ENCODE results near the gene MAPK7. TPM values are rescaled to one million over a fixed set of nuclear protein-coding genes. Genes with fewer than 3 reads are reported as not detected.

The MAPK7 gene
- total and polyA plus RNA-seq, 2 of the 4 experiments (the other 2 are of a cell fraction): 9.7 to 25.4 TPM

DNA sequence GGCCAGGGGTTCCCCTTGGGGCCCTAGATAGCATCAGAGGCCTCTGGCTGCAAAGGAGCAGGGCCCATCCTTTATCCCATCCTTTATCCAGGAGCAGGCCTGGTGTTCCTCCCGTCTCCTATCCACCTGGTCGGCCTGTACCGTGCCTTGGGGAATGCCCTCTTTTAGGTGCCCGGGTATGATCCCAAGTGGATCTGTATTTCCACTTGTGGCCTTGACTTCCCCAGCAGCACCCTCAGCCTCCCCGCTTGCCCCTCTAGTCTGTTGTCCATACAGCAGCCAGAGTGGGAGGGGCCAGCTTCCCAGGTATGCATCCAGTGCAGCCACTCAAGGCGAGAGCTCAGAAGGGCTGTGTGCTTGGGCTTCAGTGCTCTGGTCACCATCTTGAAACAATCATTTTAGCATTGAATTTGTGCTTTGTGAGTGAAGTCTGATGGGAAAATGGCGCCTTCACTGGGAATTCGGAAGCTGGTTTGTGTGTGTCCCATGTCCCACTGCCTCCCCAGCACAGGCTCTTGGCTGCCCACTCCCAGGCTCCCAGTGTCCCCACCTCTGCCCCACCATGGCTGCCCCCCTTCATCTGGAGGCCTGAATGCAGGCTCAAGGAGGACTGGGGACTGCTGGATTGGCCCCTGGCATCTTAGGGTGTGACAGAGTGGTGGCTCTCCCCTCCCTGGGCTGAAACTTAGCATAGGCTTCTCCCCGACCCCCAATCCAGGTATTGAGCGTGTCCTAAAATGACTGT lies 29.5 kb downstream of the MAPK7 start:
- no peak overlapping the region for H2BK15ac ChIP-seq (ENCODE audit: low read depth, low read length)
- H3K14ac ChIP-seq (replicated peaks; ENCODE audit: low read depth, low read length): no peak overlapping the region
- H3K9me1 ChIP-seq (ENCODE audit: insufficient read depth, low read length): peaks cover 15% of the 10 kb centered on the region
- no peak overlapping the region for H3K4ac ChIP-seq (ENCODE audit: low read depth, low read length)
- no peak overlapping the region for H2AK5ac ChIP-seq (ENCODE audit: low read depth, low read length)
- 100% methylated on average over 2 of the region's 10 CpGs; no CpG with 5 or more reads in 1 of the 2 experiments for WGBS, 2 experiments (ENCODE audit: extremely low coverage in 2 of 2, insufficient read length in 1 of 2)
- no peaks in the 10 kb centered on the region for H3K36me3 ChIP-seq (ENCODE audit: control insufficient read depth, insufficient read depth, low read length)
- POLR2A ChIA-PET (ENCODE audit: unreplicated experiment): no interaction called here
- no TSS peak for BruUV-seq (replicated peaks)
- no peak for DNase-seq
- H3K79me1 ChIP-seq (ENCODE audit: low read depth in 1 of 2, low read length in 2 of 2): no peaks in the 10 kb centered on the region
- no peaks in the 10 kb centered on the region for H3K27me3 ChIP-seq (ENCODE audit: control insufficient read depth, insufficient read depth, low read length)
- no peak overlapping the region for H2BK20ac ChIP-seq (ENCODE audit: low read depth, low read length)
- H2BK120ac ChIP-seq (ENCODE audit: low read depth, low read length): no peak overlapping the region
- TF ChIP-seq RCOR1 (IDR thresholded peaks at IDR 0.05; ENCODE audit: insufficient replicate concordance, low read length) (no peak), MAZ (IDR thresholded peaks at IDR 0.05; ENCODE audit: borderline replicate concordance, low read depth, low read length) (no peak), MAFK (IDR thresholded peaks at IDR 0.05; ENCODE audit: low read depth, low read length) (no peak), CEBPB (IDR thresholded peaks at IDR 0.05; ENCODE audit: low read depth, low read length) (no peak), SMC3 (IDR thresholded peaks at IDR 0.05; ENCODE audit: low read depth, low read length) (no peak)
- TF ChIP-seq, protein P1, sequence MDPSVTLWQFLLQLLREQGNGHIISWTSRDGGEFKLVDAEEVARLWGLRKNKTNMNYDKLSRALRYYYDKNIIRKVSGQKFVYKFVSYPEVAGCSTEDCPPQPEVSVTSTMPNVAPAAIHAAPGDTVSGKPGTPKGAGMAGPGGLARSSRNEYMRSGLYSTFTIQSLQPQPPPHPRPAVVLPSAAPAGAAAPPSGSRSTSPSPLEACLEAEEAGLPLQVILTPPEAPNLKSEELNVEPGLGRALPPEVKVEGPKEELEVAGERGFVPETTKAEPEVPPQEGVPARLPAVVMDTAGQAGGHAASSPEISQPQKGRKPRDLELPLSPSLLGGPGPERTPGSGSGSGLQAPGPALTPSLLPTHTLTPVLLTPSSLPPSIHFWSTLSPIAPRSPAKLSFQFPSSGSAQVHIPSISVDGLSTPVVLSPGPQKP (IDR thresholded peaks at IDR 0.05; ENCODE audit: borderline replicate concordance, low read depth, low read length): no peak
- no peaks in the 10 kb centered on the region for H4K20me1 ChIP-seq (ENCODE audit: insufficient read depth, low read length)
- H2AFZ ChIP-seq (replicated peaks; ENCODE audit: low read length, poor library complexity): no peak overlapping the region
- no peak overlapping the region for H3K56ac ChIP-seq (ENCODE audit: extremely low read depth, insufficient read depth, low read length)
- in situ Hi-C loops (cut with MboI; ENCODE audit: low sequenced_read_pairs) (no loop called here), intact Hi-C loops (cut with micrococcal nuclease) (no loop called here), dilution Hi-C loops (cut with HindIII; ENCODE audit: low sequenced_read_pairs, unreplicated experiment) (no loop called here)
- H4K5ac ChIP-seq (ENCODE audit: low read depth, low read length): no peak overlapping the region
- no peak overlapping the region for H3K4me3 ChIP-seq (ENCODE audit: insufficient read depth, low read depth, low read length)
- no peak overlapping the region for H2AK9ac ChIP-seq (replicated peaks; ENCODE audit: low read depth, low read length, poor library complexity)
- no peak overlapping the region for H4K8ac ChIP-seq (ENCODE audit: low read depth in 2 of 2, low read length in 2 of 2)
- no peak overlapping the region for H3K18ac ChIP-seq (ENCODE audit: low read depth, low read length)
- H3K9me3 ChIP-seq (ENCODE audit: control insufficient read depth, insufficient read depth, low read length): no peaks in the 10 kb centered on the region
- no peak for ATAC-seq (ENCODE audit: low read depth)
- peaks cover 11% of the 10 kb centered on the region; the same call in 1 of the 2 replicates for H3K4me1 ChIP-seq (ENCODE audit: control insufficient read depth, insufficient read depth, low read length)
- H2BK5ac ChIP-seq (ENCODE audit: low read depth, low read length, poor library complexity, severe bottlenecking): no peak overlapping the region
- H3K4me2 ChIP-seq (ENCODE audit: low read depth, low read length): no peak overlapping the region
- no peak overlapping the region for H3K23ac ChIP-seq (ENCODE audit: low read depth, low read length)
- no peak overlapping the region for H3K9ac ChIP-seq (ENCODE audit: low read depth, low read length)
- no peak overlapping the region for H3K27ac ChIP-seq (ENCODE audit: insufficient read depth, low read length)
- no peak overlapping the region for H4K91ac ChIP-seq (ENCODE audit: insufficient read depth, low read depth, low read length)
- CTCF ChIA-PET: no interaction called here

Data from IMR-90 (cell line).